Body of pancreas (tissue), 4 donors: ENCODE measurements around the gene TMEM222. TPM values are rescaled to one million over a fixed set of nuclear protein-coding genes. Genes with fewer than 3 reads are reported as not detected.

Experiments
- ATAC-seq: fragments of 150-250 bp; one replicate; pipeline ENCODE4 v1.9.1; 2016
- DNase-seq, 4 donors: peaks; one replicate each; pipeline ENCODE4 v3.0.0-alpha.2; 2019
- H3K27ac ChIP-seq, 4 donors: fragments of 200-600 bp; sonication (generic); 1 replicate in 3 of 4; 2 replicates in 1 of 4; pipeline versions ENCODE4 v1.5.1 to v1.6.1; 2016 to 2019; ENCODE audit warnings: mild to moderate bottlenecking in 1 of 4, mixed read lengths in 1 of 4, moderate library complexity in 1 of 4
- H3K27me3 ChIP-seq, 2 donors: fragments of 200-600 bp; sonication (generic); one replicate each; pipeline ENCODE4 v1.6.0; 2016; ENCODE audit warnings: mild to moderate bottlenecking in 1 of 2
- H3K36me3 ChIP-seq, 2 donors: fragments of 200-600 bp; sonication (generic); replicated peaks in 1 of 2; 2 replicates each; pipeline ENCODE4 v1.5.1; 2016; ENCODE audit warnings: low read depth in 2 of 2; ENCODE audit not compliant: insufficient read depth in 1 of 2
- H3K4me1 ChIP-seq: fragments of 200-600 bp; sonication (generic); one replicate; pipeline ENCODE4 v1.6.0; 2016
- H3K4me3 ChIP-seq, 2 donors: fragments of 200-600 bp; sonication (generic); 1 replicate in 1 of 2; 2 replicates in 1 of 2; pipeline ENCODE4 v1.5.1; 2016 to 2019
- H3K9me3 ChIP-seq, 3 donors: fragments of 200-600 bp; sonication (generic); 1 replicate in 2 of 3; 2 replicates in 1 of 3; pipeline ENCODE4 v1.5.1; 2016
- POLR2A ChIP-seq, 3 donors: fragments of 450-650 bp; IDR thresholded peaks; one replicate each; pipeline ENCODE4 v1.6.1; 2016; ENCODE audit warnings: antibody characterized with exemption in 3 of 3, mild to moderate bottlenecking in 2 of 3
- WGBS, 2 donors: methylation state at CpG; one replicate each; pipeline ENCODE4 v1.1.5; 2017; 5-methylcytosine and 5-hydroxymethylcytosine counted together
- intact Hi-C: fragments of 100-400 bp; cut with DNase I; formaldehyde crosslinking; loops from one replicate; pipeline ENCODE4 v1.15.1; 2023
- total RNA-seq, 2 donors: library from RNA; depleted of rRNA; stranded (reverse); fragments of >200 nt; gene quantifications; one replicate each; pipeline ENCODE4 v1.1.0, GENCODE V29; 2016
- TF ChIP-seq, protein P1 (sequence below), 7 experiments: fragments of 450-650 bp in 4 of 7; fragments of 200-600 bp in 3 of 7; sonication (generic) in 3 of 7; IDR thresholded peaks; one replicate each; pipeline ENCODE4 v1.5.1; 2016 to 2019; ENCODE audit warnings: antibody characterized with exemption in 7 of 7

The TMEM222 gene
- total RNA-seq, 2 donors from 2014 or later: 8.6 to 20.0 TPM

DNA sequence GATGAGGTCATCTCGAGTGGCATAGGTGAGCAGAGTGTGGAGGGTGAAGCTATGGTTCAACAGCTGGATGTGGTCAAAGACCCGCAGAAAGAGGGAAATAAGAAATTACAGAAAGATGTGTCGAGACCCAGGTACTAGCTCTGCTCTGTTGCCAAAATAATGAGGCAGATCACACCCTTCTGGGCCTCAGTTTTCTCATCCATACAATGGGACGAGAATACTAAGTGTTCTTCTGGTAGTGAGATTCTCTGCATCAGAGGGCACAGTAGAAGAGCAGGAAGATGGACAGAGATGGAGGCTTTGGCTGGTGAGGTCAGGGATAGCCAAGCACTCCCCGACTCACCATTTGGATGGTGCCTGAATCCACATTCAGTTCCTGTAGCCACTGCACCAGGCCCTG is 33.7 kb downstream of the TMEM222 start:
- 88 to 90% methylated on average over 5 of the region's 5 CpGs for WGBS, 2 donors
- intact Hi-C loops: loop anchor here (5.0 kb wide), 1 partner anchor 37 kb away; the partner anchor contains the start of gene GPR3
- H3K36me3 ChIP-seq: no peaks in the 10 kb centered on the region
- DNase-seq (no peak), ATAC-seq (no peak)
- no peaks in the 10 kb centered on the region for H3K27me3 ChIP-seq
- peaks cover 28% of the 10 kb centered on the region for H3K4me1 ChIP-seq
- no peaks in the 10 kb centered on the region for H3K9me3 ChIP-seq
- H3K27ac ChIP-seq: no peak overlapping the region
- TF ChIP-seq, protein P1, sequence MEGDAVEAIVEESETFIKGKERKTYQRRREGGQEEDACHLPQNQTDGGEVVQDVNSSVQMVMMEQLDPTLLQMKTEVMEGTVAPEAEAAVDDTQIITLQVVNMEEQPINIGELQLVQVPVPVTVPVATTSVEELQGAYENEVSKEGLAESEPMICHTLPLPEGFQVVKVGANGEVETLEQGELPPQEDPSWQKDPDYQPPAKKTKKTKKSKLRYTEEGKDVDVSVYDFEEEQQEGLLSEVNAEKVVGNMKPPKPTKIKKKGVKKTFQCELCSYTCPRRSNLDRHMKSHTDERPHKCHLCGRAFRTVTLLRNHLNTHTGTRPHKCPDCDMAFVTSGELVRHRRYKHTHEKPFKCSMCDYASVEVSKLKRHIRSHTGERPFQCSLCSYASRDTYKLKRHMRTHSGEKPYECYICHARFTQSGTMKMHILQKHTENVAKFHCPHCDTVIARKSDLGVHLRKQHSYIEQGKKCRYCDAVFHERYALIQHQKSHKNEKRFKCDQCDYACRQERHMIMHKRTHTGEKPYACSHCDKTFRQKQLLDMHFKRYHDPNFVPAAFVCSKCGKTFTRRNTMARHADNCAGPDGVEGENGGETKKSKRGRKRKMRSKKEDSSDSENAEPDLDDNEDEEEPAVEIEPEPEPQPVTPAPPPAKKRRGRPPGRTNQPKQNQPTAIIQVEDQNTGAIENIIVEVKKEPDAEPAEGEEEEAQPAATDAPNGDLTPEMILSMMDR (IDR thresholded peaks at IDR 0.05): no peak
- no peak for TF ChIP-seq POLR2A (IDR thresholded peaks at IDR 0.05)
- H3K4me3 ChIP-seq: no peak overlapping the region

DNA sequence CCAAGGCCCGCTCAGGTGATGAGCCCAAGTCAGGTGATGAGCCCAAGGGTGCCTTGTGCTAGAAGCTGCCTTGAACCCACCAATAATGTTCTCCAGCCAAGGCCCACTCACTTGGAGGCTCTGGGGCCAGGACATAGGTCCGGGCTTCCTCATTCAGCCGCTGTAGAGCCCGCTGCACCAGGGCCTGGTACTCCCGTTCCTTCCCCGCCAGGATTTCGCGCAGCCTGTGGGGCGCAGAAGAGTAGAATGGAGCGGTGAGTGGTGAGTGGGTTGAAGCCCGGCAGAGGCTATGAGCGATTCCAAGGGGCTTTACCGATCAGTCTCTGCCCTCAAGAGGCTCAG is 34.3 kb downstream of the TMEM222 start:
- H3K27ac ChIP-seq: no peak overlapping the region
- DNase-seq: no peak
- no peak for TF ChIP-seq POLR2A (IDR thresholded peaks at IDR 0.05)
- TF ChIP-seq, protein P1 (IDR thresholded peaks at IDR 0.05): no peak

DNA sequence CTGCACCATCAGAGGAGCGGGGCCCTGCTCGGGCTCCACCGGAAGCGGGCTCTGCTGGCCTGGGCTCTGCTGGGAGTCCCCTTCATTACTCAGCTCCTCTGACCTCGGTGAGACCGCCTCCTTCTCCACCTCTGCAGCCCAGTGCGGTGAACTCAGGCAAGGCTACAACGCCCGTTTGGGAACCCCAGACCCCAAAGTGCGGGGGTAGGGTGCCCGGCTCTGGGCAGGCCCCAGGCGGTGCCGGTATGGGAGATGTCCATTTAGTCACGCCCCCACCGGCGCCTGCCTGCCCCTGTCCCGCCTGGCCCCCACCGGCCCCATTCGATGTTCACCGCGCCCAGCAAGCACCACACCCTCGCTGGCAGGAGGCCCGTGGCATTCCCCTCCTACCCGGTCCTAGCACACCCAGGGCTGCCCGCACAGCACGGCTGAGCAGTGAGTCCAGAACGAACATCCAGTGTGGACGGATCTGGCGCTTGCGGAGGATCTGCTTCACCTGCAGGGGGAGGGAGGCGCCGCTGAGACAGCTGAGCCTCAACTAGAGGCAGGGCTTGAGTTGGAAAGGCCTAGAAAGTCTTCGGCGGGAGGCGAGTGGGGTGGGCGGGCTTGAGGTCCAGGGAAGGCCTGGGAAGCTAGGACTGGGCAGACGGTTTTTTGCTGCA is 34.8 kb downstream of the TMEM222 start:
- peaks cover 22% of the 10 kb centered on the region for H3K4me1 ChIP-seq
- H3K36me3 ChIP-seq: no peaks in the 10 kb centered on the region
- 58 to 65% methylated on average over 2 to 35 of the region's 37 CpGs for WGBS, 2 donors
- H3K27ac ChIP-seq: peak overlapping the region in 1 of 4 donors; percentile 17
- intact Hi-C loops: loop anchor here (5.0 kb wide), 1 partner anchor 36 kb away; the partner anchor contains the start of gene GPR3
- no peaks in the 10 kb centered on the region for H3K27me3 ChIP-seq
- DNase-seq (peak in 3 of 4 donors; percentile 29 to 53 (median 47)), ATAC-seq (peak; percentile 9)
- no peak overlapping the region for H3K4me3 ChIP-seq
- H3K9me3 ChIP-seq: no peaks in the 10 kb centered on the region
- no peak for TF ChIP-seq POLR2A (IDR thresholded peaks at IDR 0.05)
- TF ChIP-seq, protein P1 (IDR thresholded peaks at IDR 0.05): no peak

More for the DNA sequence above, 34.3 kb downstream of the TMEM222 start:
- peaks cover 24% of the 10 kb centered on the region for H3K4me1 ChIP-seq
- intact Hi-C loops: loop anchor here (5.0 kb wide), 1 partner anchor 36 kb away; the partner anchor contains the start of gene GPR3
- H3K4me3 ChIP-seq: no peak overlapping the region
- H3K9me3 ChIP-seq: no peaks in the 10 kb centered on the region
- H3K27me3 ChIP-seq: no peaks in the 10 kb centered on the region
- no peak for ATAC-seq
- H3K36me3 ChIP-seq: no peaks in the 10 kb centered on the region
- 96% methylated on average over 13 of the region's 13 CpGs for WGBS, 2 donors

DNA sequence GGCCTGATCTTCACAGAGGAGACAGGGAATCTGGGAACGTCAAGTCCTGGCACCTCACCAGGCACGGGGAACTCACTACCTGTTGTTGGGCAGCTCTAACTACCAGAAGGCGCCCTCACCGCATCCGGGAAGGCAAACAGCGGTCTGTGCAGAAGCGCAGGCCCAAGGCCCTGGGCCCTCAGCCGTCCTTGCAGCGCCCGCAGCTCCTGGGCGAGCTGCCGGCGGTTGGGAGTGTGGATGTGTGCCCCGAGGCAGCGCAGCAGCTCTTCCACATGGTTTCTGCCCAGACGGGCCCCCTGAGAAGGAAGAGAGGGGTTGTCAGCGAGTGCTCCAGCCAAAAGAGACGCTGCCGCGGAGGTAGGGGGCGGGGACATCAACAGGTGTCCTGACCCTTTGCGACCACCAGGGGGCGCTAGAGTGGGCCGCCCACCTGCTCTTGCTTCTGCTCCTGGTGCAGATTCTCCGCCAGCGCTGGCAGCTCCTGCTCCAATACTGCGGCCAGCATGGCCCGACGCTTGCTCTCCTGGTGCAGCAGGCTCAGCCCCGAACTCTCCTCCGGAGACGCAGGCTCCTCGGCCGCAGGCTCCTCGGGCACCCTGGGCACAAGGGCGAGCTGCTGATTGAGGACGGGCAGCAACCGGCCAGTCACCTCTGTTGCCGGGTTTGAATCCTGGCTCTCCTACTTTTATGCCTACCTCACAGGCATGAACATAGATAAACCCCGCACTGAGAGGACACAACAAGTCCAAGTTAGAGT is 35.5 kb downstream of the TMEM222 start:
- Histone ChIP-seq H3K36me3 (no peaks in the 10 kb centered on the region), H3K9me3 (no peaks in the 10 kb centered on the region), H3K4me1 (peaks cover 22% of the 10 kb centered on the region), H3K27me3 (no peaks in the 10 kb centered on the region), H3K4me3 (no peak overlapping the region), H3K27ac (peak overlapping the region in 1 of 4 donors; percentile 17)
- intact Hi-C loops: loop anchor here (5.0 kb wide), 1 partner anchor 35 kb away; the partner anchor contains the start of gene GPR3
- peak; percentile 83 to 86 (median 83) for DNase-seq
- TF ChIP-seq, protein P1 (IDR thresholded peaks at IDR 0.05): peak; percentile 95 to 99 (median 96)
- no peak for TF ChIP-seq POLR2A (IDR thresholded peaks at IDR 0.05)
- ATAC-seq: peak; percentile 86
- WGBS, 2 donors: 13% methylated on average over 40 of the region's 40 CpGs; no CpG with 5 or more reads in 1 of the 2 donors
